SK-N-SH treated with all-trans-retinoic acid at 6 μM for 48 hours (cell line): ENCODE measurements around the gene MYO5C.

Experiments used
- ISL1 ChIP-seq: fragments of 250-450 bp; sonication (Bioruptor Pico); IDR thresholded peaks from 2 replicates; pipeline ENCODE4 v2.1.2; 2022; ENCODE audit warnings: mild to moderate bottlenecking, moderate library complexity
- RARB ChIP-seq: fragments of 250-450 bp; sonication (Bioruptor Pico); IDR thresholded peaks from 2 replicates; pipeline ENCODE4 v1.8.0; 2021; ENCODE audit warnings: mild to moderate bottlenecking, moderate library complexity
- TOX ChIP-seq: fragments of 250-450 bp; sonication (Bioruptor Pico); IDR thresholded peaks from 2 replicates; pipeline ENCODE4 v1.8.0; 2021; ENCODE audit warnings: mild to moderate bottlenecking, moderate library complexity, borderline replicate concordance
- TF ChIP-seq, protein P1 (sequence below): fragments of 250-450 bp; sonication (Bioruptor Pico); IDR thresholded peaks from 2 replicates; pipeline ENCODE4 v1.5.1; 2020; ENCODE audit warnings: low read depth, mild to moderate bottlenecking, moderate library complexity
- TF ChIP-seq, protein P2 (sequence below): fragments of 250-450 bp; sonication (Bioruptor Pico); IDR thresholded peaks from 2 replicates; pipeline ENCODE4 v1.8.0; 2020; ENCODE audit warnings: mild to moderate bottlenecking, moderate library complexity, borderline replicate concordance

DNA sequence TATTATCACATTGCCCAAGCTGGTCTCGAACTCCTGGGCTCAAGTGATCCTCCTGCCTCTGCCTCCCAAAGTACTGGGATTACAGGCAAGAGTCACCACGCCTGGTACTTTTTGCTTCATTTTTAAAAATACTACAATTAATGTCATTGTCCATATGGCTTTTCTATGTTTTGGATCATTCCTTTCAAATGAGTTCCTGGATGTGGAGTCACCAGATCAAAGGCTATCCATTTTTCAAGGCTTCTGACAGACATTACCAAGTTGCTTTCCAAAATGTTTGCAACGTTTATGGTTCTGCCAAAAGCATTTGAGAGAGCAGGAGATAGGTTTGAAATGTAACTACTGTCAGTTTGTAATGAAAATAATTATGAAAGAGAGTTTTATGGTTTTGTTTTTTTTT lies 148.8 kb downstream of the MYO5C start:
- TF ChIP-seq RARB (CRISPR knock-in tag) (no peak), ISL1 (CRISPR knock-in tag) (no peak), TOX (CRISPR knock-in tag) (no peak)
- TF ChIP-seq, protein P1, sequence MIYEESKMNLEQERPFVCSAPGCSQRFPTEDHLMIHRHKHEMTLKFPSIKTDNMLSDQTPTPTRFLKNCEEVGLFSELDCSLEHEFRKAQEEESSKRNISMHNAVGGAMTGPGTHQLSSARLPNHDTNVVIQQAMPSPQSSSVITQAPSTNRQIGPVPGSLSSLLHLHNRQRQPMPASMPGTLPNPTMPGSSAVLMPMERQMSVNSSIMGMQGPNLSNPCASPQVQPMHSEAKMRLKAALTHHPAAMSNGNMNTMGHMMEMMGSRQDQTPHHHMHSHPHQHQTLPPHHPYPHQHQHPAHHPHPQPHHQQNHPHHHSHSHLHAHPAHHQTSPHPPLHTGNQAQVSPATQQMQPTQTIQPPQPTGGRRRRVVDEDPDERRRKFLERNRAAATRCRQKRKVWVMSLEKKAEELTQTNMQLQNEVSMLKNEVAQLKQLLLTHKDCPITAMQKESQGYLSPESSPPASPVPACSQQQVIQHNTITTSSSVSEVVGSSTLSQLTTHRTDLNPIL: no peak
- TF ChIP-seq, protein P2, sequence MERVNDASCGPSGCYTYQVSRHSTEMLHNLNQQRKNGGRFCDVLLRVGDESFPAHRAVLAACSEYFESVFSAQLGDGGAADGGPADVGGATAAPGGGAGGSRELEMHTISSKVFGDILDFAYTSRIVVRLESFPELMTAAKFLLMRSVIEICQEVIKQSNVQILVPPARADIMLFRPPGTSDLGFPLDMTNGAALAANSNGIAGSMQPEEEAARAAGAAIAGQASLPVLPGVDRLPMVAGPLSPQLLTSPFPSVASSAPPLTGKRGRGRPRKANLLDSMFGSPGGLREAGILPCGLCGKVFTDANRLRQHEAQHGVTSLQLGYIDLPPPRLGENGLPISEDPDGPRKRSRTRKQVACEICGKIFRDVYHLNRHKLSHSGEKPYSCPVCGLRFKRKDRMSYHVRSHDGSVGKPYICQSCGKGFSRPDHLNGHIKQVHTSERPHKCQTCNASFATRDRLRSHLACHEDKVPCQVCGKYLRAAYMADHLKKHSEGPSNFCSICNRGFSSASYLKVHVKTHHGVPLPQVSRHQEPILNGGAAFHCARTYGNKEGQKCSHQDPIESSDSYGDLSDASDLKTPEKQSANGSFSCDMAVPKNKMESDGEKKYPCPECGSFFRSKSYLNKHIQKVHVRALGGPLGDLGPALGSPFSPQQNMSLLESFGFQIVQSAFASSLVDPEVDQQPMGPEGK (CRISPR knock-in tag): no peak
